Measurements from ENCODE around the gene POLD4. TPM values are rescaled to one million over a fixed set of nuclear protein-coding genes. Genes with fewer than 3 reads are reported as not detected.

Gene POLD4
- total and polyA plus RNA-seq, 2 of the 13 experiments (the other 11 are each of a cell fraction or from before 2014, with no cell fraction given) = 10.5 to 27.4 TPM

DNA sequence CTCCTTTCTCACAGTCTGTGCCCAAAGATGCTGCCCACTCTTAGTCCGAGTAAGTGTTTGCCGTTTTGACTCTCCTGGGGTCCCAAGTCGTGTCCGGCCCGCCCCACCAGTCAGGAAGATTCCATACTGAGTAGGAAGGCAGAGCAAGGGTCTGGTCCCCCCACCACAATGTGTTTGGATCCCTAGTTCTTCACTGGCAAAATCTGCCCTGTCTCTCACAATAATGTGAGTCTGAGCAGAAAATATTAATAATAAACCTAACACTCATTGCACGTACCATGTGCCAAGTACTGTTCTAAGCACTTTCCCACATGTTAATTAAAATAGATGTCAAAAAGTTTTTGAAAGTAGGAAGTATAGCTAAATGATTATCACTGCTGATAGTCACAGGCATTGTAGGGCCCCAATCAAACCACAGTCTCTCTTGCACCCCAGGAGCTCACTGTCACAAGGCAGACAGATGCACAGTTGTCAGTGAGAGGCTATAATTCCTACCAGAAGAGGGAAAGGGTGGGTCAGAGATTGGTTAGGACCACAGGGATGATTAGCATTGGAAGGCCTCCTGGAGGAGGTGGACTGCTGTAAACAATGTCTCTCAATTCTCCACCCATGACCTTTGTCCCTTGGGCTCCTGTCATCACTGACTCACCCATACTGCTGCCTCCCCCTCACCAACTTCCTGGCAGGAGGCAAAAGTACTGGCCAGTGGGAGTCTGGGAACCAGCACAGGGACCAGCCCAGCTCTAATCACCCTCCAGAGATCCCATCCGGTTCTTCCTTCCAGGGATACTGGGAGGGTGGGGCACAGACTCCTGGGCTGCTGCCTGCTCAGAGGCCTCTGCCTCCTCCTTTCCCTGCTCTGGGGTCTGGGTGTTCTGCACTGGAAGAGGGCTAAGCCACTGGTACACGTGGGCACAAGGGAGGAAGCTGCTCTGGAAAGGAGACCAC, 1.0 kb upstream of the POLD4 start (continued):
- TF ChIP-seq, protein P1, sequence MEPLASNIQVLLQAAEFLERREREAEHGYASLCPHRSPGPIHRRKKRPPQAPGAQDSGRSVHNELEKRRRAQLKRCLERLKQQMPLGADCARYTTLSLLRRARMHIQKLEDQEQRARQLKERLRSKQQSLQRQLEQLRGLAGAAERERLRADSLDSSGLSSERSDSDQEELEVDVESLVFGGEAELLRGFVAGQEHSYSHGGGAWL (CRISPR knock-in tag; IDR thresholded peaks at IDR 0.05) = peak; percentile 56; the same call in 1 of the 2 replicates
- TF ChIP-seq ZFP36L1 (CRISPR knock-in tag; IDR thresholded peaks at IDR 0.05) (peak; percentile 1; the same call in 1 of the 2 replicates), TOPORS (CRISPR knock-in tag; IDR thresholded peaks at IDR 0.05) (no peak), ARNTL (CRISPR knock-in tag; IDR thresholded peaks at IDR 0.05) (peak; percentile 66; the same call in 1 of the 2 replicates), REL (CRISPR knock-in tag; conservative IDR thresholded peaks at IDR 0.05) (no peak), ZNF383 (CRISPR knock-in tag; IDR thresholded peaks at IDR 0.05; ENCODE audit: borderline replicate concordance) (0 out of 2 replicates have a peak, but pooled peaks have one; percentile 40), MTA1 (CRISPR knock-in tag; IDR thresholded peaks at IDR 0.05; ENCODE audit: borderline replicate concordance) (0 out of 2 replicates have a peak, but pooled peaks have one; percentile 43), SALL1 (CRISPR knock-in tag; IDR thresholded peaks at IDR 0.05) (peak; percentile 69), ZNF747 (CRISPR knock-in tag; IDR thresholded peaks at IDR 0.05; ENCODE audit: borderline replicate concordance) (peak; percentile 52; the same call in 1 of the 2 replicates), KDM3A (CRISPR knock-in tag; IDR thresholded peaks at IDR 0.05; ENCODE audit: low read depth) (0 out of 2 replicates have a peak, but pooled peaks have one; percentile 63), FOXO4 (CRISPR knock-in tag; conservative IDR thresholded peaks at IDR 0.05) (no peak), POLR2G (IDR thresholded peaks at IDR 0.05; ENCODE audit: low read depth, low read length) (peak; percentile 80), ZFX (CRISPR knock-in tag; IDR thresholded peaks at IDR 0.05; ENCODE audit: low read depth) (peak; percentile 60), NFIB (CRISPR knock-in tag; IDR thresholded peaks at IDR 0.05; ENCODE audit: borderline replicate concordance) (no peak), HHEX (CRISPR knock-in tag; IDR thresholded peaks at IDR 0.05) (no peak), ZNF510 (CRISPR knock-in tag; IDR thresholded peaks at IDR 0.05; ENCODE audit: low read depth) (no peak), TAF1 (CRISPR knock-in tag; IDR thresholded peaks at IDR 0.05) (peak; percentile 39)
- TF ChIP-seq, protein P2, sequence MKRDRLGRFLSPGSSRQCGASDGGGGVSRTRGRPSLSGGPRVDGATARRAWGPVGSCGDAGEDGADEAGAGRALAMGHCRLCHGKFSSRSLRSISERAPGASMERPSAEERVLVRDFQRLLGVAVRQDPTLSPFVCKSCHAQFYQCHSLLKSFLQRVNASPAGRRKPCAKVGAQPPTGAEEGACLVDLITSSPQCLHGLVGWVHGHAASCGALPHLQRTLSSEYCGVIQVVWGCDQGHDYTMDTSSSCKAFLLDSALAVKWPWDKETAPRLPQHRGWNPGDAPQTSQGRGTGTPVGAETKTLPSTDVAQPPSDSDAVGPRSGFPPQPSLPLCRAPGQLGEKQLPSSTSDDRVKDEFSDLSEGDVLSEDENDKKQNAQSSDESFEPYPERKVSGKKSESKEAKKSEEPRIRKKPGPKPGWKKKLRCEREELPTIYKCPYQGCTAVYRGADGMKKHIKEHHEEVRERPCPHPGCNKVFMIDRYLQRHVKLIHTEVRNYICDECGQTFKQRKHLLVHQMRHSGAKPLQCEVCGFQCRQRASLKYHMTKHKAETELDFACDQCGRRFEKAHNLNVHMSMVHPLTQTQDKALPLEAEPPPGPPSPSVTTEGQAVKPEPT (CRISPR knock-in tag; IDR thresholded peaks at IDR 0.05; ENCODE audit: low read depth) = no peak
- TF ChIP-seq, protein P3, sequence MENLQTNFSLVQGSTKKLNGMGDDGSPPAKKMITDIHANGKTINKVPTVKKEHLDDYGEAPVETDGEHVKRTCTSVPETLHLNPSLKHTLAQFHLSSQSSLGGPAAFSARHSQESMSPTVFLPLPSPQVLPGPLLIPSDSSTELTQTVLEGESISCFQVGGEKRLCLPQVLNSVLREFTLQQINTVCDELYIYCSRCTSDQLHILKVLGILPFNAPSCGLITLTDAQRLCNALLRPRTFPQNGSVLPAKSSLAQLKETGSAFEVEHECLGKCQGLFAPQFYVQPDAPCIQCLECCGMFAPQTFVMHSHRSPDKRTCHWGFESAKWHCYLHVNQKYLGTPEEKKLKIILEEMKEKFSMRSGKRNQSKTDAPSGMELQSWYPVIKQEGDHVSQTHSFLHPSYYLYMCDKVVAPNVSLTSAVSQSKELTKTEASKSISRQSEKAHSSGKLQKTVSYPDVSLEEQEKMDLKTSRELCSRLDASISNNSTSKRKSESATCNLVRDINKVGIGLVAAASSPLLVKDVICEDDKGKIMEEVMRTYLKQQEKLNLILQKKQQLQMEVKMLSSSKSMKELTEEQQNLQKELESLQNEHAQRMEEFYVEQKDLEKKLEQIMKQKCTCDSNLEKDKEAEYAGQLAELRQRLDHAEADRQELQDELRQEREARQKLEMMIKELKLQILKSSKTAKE (CRISPR knock-in tag; IDR thresholded peaks at IDR 0.05; ENCODE audit: borderline replicate concordance) = 0 out of 2 replicates have a peak, but pooled peaks have one; percentile 15
- TF ChIP-seq, protein P4, sequence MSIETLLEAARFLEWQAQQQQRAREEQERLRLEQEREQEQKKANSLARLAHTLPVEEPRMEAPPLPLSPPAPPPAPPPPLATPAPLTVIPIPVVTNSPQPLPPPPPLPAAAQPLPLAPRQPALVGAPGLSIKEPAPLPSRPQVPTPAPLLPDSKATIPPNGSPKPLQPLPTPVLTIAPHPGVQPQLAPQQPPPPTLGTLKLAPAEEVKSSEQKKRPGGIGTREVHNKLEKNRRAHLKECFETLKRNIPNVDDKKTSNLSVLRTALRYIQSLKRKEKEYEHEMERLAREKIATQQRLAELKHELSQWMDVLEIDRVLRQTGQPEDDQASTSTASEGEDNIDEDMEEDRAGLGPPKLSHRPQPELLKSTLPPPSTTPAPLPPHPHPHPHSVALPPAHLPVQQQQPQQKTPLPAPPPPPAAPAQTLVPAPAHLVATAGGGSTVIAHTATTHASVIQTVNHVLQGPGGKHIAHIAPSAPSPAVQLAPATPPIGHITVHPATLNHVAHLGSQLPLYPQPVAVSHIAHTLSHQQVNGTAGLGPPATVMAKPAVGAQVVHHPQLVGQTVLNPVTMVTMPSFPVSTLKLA (IDR thresholded peaks at IDR 0.05) = peak; percentile 82
